COLO668 (cell line): Measurements from ENCODE around the gene ERICH3.
A peak's percentile ranks its signal among the peaks of the same experiment; 100 is the strongest.
"Not testable (repeated sequence)": the region's sequence is repeated elsewhere in the genome, so short reads cannot be mapped to it uniquely, and the experiment has no call there.

Experiments used
- DNase-seq: peaks from one replicate; lab custom pipeline; 2025; ENCODE audit not compliant: unreplicated experiment; lab: John Stamatoyannopoulos, UW

Gene ERICH3

GRCh38 chr1:74681449-74681848 lies 7.9 kb upstream of the ERICH3 start:
- no peak for DNase-seq

- DNase-seq = no peak
Measured at GRCh38 chr1:74681001-74681400, 7.4 kb upstream of the ERICH3 start.

- no peak for DNase-seq
Measured at GRCh38 chr1:74679811-74680210, 6.2 kb upstream of the ERICH3 start.

DNA sequence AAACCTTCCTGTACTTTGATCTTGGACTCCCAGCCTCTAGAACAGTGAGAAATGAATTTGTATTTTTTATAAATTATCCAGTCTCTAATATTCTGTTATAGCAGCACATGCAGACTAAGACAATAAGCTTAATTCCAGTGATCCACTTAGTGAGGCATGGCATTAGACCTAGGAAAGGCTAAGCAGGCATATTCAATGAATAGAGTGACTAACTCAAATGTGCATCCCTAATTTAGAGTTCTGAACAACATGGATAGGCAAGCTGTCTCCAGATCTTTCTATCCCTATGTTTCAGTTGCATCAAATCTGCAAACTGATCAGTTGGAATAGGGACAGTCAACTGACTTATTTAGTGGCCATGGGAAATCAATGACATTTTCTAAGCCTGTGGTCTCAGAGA lies 4.3 kb upstream of the ERICH3 start:
- no peak for DNase-seq

DNA sequence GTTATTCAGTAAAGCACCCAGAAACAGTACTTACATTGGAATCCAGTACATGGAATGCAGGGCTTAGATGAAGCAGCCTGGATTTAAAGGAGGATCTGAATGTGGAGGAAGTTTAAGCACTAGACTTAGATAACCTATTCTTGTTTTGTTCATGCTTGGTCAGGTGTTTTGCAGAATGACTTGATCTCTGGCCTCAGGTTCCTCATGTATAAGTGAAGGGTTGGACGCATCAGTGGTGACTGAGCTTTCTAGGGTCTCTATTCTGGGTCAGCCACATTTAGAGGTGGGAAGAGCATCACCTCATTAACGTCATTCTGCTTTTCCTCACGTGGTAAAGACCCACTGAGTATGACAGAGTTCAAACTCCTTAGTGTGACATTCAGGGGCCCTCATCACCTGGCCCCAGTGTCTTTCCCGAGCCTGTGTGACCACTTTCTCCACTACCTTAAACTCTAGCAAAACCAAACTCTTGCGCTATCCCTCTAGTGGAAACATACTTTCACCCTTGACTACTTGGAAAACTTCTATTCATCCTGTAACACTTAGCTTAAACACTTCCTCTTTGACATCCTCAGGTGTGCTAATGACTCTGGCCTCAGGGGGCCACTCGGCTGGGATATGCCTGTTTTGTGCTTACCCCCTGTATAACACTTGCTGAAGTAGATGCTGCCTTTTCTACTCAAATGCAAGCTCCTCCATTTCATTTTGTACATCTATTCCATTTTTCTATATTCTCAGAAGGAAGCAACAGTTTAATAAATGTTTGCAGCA lies 871 bp upstream of the ERICH3 start:
- DNase-seq = no peak

DNA sequence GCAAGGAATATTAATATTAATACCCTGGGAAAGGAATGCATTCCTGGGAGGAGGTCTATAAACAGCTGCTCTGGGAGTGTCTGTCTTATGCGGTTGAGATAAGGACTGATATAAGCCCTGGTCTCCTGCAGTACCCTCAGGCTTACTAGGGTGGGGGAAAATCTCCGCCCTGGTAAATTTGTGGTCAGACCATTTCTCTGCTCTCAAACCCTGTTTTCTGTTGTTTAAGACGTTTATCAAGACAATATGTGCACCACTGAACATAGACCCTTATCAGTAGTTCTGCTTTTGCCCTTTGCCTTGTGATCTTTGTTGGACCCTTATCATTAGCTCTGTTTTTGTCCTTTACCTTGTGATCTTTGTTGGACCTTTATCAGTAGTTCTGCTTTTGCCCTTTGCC lies 2.7 kb downstream of the ERICH3 start:
- DNase-seq = not testable (repeated sequence)

- DNase-seq = no peak
Measured at GRCh38 chr1:74654708-74655107, 18.9 kb downstream of the ERICH3 start.

- DNase-seq = peak; percentile 26
Measured at GRCh38 chr1:74652711-74653139, 20.9 kb downstream of the ERICH3 start.

- DNase-seq = no peak
Measured at GRCh38 chr1:74650561-74650960, 23.0 kb downstream of the ERICH3 start.

DNA sequence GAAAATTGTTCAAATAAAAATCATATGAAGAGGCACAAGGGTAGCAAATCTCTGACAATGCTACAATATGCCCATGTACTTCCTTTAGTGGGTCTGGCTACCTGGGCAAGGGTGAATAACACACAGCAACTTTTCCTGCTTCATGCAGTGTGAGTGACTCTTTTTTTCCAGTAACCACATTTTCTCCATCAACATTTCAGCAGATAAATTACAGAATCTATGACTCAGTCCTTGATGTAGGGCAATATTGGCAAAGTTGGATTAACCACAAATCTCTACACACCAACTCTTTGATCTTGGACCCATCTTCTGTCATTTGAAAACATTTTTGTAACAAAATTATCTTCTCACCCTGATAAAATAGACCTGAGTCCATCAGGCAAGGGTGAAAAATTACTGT lies 31.7 kb downstream of the ERICH3 start:
- DNase-seq = no peak

DNA sequence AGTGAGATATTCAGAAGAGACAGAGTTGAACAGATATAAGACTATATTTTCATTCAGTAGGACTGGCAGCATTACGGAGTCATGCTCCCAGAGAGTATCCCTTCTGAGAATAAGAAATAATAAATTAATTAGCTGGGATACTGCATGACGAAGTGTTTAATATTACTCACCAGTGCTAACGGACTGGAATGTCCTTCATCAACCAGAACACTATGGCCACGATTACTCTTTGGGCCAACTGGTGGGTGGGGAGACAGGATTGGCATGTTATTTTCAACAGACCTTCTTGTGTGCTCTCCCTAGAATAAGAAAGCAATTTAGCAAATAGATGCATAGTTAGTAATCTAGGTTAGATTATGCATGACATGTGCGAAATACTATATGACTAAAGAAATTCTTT lies 32.4 kb downstream of the ERICH3 start:
- DNase-seq = no peak

- DNase-seq = no peak
Measured at GRCh38 chr1:74637296-74637695, 36.3 kb downstream of the ERICH3 start.

GRCh38 chr1:74629283-74629682 lies 44.3 kb downstream of the ERICH3 start:
- no peak for DNase-seq

- no peak for DNase-seq
Measured at GRCh38 chr1:74623716-74624115, 49.9 kb downstream of the ERICH3 start.

- DNase-seq = no peak
Measured at GRCh38 chr1:74620242-74620641, 53.4 kb downstream of the ERICH3 start.

DNA sequence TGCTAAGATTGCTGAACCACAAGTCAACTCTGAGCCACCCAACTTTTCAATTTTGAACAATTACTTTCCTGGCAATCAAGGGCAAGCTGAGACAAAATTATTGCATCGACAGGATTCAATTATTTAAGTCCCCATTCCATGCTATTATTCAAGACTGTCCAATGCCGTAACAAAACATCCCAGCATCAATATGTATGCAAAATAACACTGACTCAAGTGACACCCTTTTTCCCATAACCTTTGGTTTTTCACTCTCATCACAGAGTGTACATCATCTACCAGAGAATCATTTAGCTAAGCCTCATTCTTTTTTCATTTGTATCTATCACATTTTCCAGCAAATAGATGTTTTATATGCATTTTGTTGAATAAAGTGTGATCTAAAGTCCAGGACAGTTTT lies 54.6 kb downstream of the ERICH3 start:
- DNase-seq = no peak

DNA sequence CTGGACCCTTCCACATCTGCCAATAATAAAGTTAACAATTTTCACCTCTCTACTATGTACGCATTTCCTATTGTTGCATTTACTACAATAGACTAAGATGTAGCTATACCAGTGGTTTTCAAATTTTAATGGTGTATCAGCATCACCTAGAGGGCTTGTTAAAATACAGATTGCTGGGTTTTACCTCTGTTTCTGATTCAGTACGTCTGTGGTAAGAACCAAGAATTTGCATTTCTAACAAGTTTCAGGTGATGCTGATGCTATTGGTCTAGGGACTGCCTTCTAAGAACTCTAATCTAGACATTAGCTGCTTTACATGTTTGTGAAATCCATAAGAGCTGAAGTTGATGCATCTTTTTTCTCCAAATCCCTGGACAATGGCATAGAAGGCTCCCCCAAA lies 59.7 kb downstream of the ERICH3 start:
- no peak for DNase-seq

- no peak for DNase-seq
Measured at GRCh38 chr1:74611887-74612286, 61.7 kb downstream of the ERICH3 start.

GRCh38 chr1:74610961-74611360 lies 62.6 kb downstream of the ERICH3 start:
- DNase-seq = no peak

DNA sequence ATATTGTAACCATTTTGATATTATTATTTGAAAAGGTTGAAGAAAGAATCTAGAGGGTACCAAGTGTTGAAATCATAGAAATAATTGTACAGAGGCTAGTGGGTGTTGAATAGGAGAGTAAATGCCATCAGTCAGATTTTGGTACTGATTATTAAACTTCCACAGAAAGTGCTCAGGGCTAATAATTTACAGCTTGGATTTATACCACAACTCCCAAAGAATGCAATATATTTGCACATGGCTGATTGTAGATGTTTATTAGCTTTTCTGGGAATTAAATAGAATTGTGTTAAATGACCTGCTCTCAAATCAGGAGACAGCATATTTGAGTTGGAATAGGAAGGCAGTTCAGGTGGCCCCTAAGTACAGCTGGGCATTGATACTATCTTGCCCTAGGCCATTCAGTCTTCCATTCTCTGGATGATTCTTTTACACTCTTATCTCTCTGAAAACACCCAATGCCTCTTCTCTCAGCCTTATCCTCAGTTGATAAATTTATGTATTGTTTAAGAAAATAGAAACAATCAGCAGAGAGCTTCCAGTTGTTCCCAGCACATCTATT lies 63.7 kb downstream of the ERICH3 start:
- no peak for DNase-seq

DNA sequence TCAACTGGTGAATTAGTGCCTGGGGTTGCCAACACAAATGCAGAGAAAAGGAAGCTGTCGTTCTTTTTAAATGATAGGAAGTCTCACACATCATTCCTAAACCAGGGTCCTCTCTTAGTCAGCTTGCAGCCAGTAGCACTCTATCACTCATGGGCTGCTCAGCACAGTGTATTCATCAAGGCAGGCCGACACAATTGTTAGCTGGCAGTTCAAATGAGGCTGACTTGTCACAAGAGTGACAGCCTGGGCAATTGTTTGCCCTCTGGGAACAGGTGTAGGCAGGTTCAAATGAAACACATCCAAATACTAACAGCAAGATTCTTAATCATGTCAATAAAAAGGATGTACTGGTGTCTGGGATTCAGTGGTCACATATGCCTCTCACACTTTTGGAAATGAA lies 76.9 kb downstream of the ERICH3 start:
- no peak for DNase-seq

GRCh38 chr1:74593887-74594866 lies 79.4 kb downstream of the ERICH3 start:
- DNase-seq = no peak
